IMR-90 (cell line): ENCODE data around the gene FMN1. TPM values are rescaled to one million over a fixed set of nuclear protein-coding genes. Genes with fewer than 3 reads are reported as not detected.

Source experiments
- ATAC-seq: fragments of 200-7000 bp; cut with Tn5 transposase; 2 replicates; pipeline ENCODE4 v1.9.1; 2020; ENCODE audit warnings: low read depth, mild to moderate bottlenecking, moderate library complexity
- BruUV-seq: library from RNA; stranded (reverse); fragments of 400-500 nt; replicated peaks from 2 replicates; lab custom pipeline; 2021; lab: Mats Ljungman, UMichigan
- CTCF ChIA-PET: fragments of 300-600 bp; formaldehyde crosslinking; extraction: SDS; loops from one replicate; lab custom pipeline; 2021; ENCODE audit warnings: antibody characterized with exemption; lab: Yijun Ruan, JAX
- POLR2A ChIA-PET: fragments of 300-600 bp; sonication (Branson Sonifier 250); formaldehyde crosslinking; loops from one replicate; lab custom pipeline; 2022; ENCODE audit warnings: antibody characterized with exemption; ENCODE audit not compliant: unreplicated experiment; lab: Charles Lee
- DNase-seq: peaks from one replicate; pipeline ENCODE4 v3.0.0; 2013
- H2AFZ ChIP-seq: replicated peaks from 2 replicates; pipeline ENCODE3; 2013; ENCODE audit warnings: low read length, mild to moderate bottlenecking; ENCODE audit not compliant: poor library complexity
- H2AK5ac ChIP-seq: 2 replicates; pipeline ENCODE4 v1.6.1; 2013; ENCODE audit warnings: low read depth, low read length, inconsistent platforms
- H2AK9ac ChIP-seq: replicated peaks from 2 replicates; pipeline ENCODE3; 2013; ENCODE audit warnings: mild to moderate bottlenecking, low read depth, low read length, moderate library complexity; ENCODE audit not compliant: poor library complexity
- H2BK120ac ChIP-seq: 2 replicates; pipeline ENCODE4 v1.6.1; 2013; ENCODE audit warnings: low read depth, low read length, inconsistent platforms
- H2BK15ac ChIP-seq: 3 replicates; pipeline ENCODE4 v1.6.1; 2013; ENCODE audit warnings: low read depth, low read length, inconsistent platforms
- H2BK20ac ChIP-seq: 2 replicates; pipeline ENCODE4 v1.6.1; 2013; ENCODE audit warnings: low read depth, mild to moderate bottlenecking, inconsistent platforms, low read length, moderate library complexity
- H2BK5ac ChIP-seq: 2 replicates; pipeline ENCODE4 v1.6.1; 2013; ENCODE audit warnings: mild to moderate bottlenecking, low read depth, low read length, inconsistent platforms; ENCODE audit not compliant: poor library complexity, severe bottlenecking
- H3K14ac ChIP-seq: replicated peaks from 2 replicates; pipeline ENCODE4 v1.6.1; 2013; ENCODE audit warnings: low read depth, low read length, inconsistent platforms
- H3K18ac ChIP-seq: 2 replicates; pipeline ENCODE4 v1.6.1; 2013; ENCODE audit warnings: low read depth, low read length, control low read depth
- H3K23ac ChIP-seq: 2 replicates; pipeline ENCODE4 v1.6.1; 2013; ENCODE audit warnings: low read depth, low read length, inconsistent platforms
- H3K27ac ChIP-seq: 2 replicates; pipeline ENCODE4 v1.5.1; 2013; ENCODE audit warnings: mild to moderate bottlenecking, control low read depth, low read length; ENCODE audit not compliant: insufficient read depth
- H3K27me3 ChIP-seq: 2 replicates; pipeline ENCODE4 v1.6.1; 2013; ENCODE audit warnings: low read length; ENCODE audit not compliant: control insufficient read depth, insufficient read depth
- H3K36me3 ChIP-seq: 2 replicates; pipeline ENCODE4 v1.6.1; 2013; ENCODE audit warnings: low read length, mixed read lengths; ENCODE audit not compliant: control insufficient read depth, insufficient read depth
- H3K4ac ChIP-seq: 2 replicates; pipeline ENCODE4 v1.6.1; 2013; ENCODE audit warnings: low read depth, low read length, inconsistent platforms
- H3K4me1 ChIP-seq: 2 replicates; pipeline ENCODE4 v1.6.1; 2013; ENCODE audit warnings: low read length, mixed read lengths; ENCODE audit not compliant: control insufficient read depth, insufficient read depth
- H3K4me2 ChIP-seq: 2 replicates; pipeline ENCODE4 v1.6.1; 2013; ENCODE audit warnings: low read depth, mild to moderate bottlenecking, control low read depth, low read length, moderate library complexity
- H3K4me3 ChIP-seq: 2 replicates; pipeline ENCODE4 v1.5.1; 2013; ENCODE audit warnings: low read depth, mild to moderate bottlenecking, control low read depth, low read length, moderate library complexity; ENCODE audit not compliant: insufficient read depth
- H3K56ac ChIP-seq: 2 replicates; pipeline ENCODE4 v1.6.1; 2013; ENCODE audit warnings: low read length, inconsistent platforms; ENCODE audit not compliant: insufficient read depth; ENCODE audit errors: extremely low read depth
- H3K79me1 ChIP-seq, 2 experiments: 2 replicates each; pipeline ENCODE4 v1.6.1; 2013; ENCODE audit warnings: low read length in 2 of 2, inconsistent platforms in 1 of 2, low read depth in 1 of 2
- H3K9ac ChIP-seq: 2 replicates; pipeline ENCODE4 v1.6.1; 2013; ENCODE audit warnings: low read depth, low read length, control low read depth
- H3K9me1 ChIP-seq: 2 replicates; pipeline ENCODE4 v1.6.1; 2013; ENCODE audit warnings: low read length, inconsistent platforms; ENCODE audit not compliant: insufficient read depth
- H3K9me3 ChIP-seq: 2 replicates; pipeline ENCODE4 v1.6.1; 2013; ENCODE audit warnings: low read length; ENCODE audit not compliant: control insufficient read depth, insufficient read depth
- H4K20me1 ChIP-seq: 2 replicates; pipeline ENCODE4 v1.6.1; 2013; ENCODE audit warnings: low read length, inconsistent platforms; ENCODE audit not compliant: insufficient read depth
- H4K5ac ChIP-seq: 2 replicates; pipeline ENCODE4 v1.6.1; 2013; ENCODE audit warnings: mild to moderate bottlenecking, low read depth, low read length, control low read depth
- H4K8ac ChIP-seq, 2 experiments: 2 replicates each; pipeline ENCODE4 v1.6.1; 2013; ENCODE audit warnings: low read depth in 2 of 2, low read length in 2 of 2, control low read depth in 1 of 2, inconsistent platforms in 1 of 2
- H4K91ac ChIP-seq: 2 replicates; pipeline ENCODE4 v1.6.1; 2013; ENCODE audit warnings: low read depth, low read length, inconsistent platforms; ENCODE audit not compliant: insufficient read depth
- BHLHE40 ChIP-seq: fragments of 150-350 bp; IDR thresholded peaks from 2 replicates; pipeline ENCODE4 v1.6.1; 2016; ENCODE audit warnings: mild to moderate bottlenecking, low read depth, low read length
- FOS ChIP-seq: fragments of 150-350 bp; IDR thresholded peaks from 2 replicates; pipeline ENCODE4 v1.6.1; 2016; ENCODE audit warnings: low read depth, low read length
- MXI1 ChIP-seq: IDR thresholded peaks from 2 replicates; pipeline ENCODE4 v1.6.1; 2012; ENCODE audit warnings: low read depth, mild to moderate bottlenecking, low read length, moderate library complexity, borderline replicate concordance
- RAD21 ChIP-seq: IDR thresholded peaks from 2 replicates; pipeline ENCODE4 v1.6.1; 2012; ENCODE audit warnings: low read length, improper control_type of control experiment
- RCOR1 ChIP-seq: IDR thresholded peaks from 2 replicates; pipeline ENCODE4 v1.6.1; 2012; ENCODE audit warnings: mild to moderate bottlenecking, low read length, improper control_type of control experiment; ENCODE audit not compliant: insufficient replicate concordance
- SMC3 ChIP-seq: fragments of 150-350 bp; IDR thresholded peaks from 2 replicates; pipeline ENCODE4 v1.6.1; 2016; ENCODE audit warnings: low read depth, mild to moderate bottlenecking, antibody characterized with exemption, low read length, moderate library complexity
- whole genome bisulfite sequencing, 2 experiments: methylation state at CpG; one replicate each; pipeline versions ENCODE4 v1.1.5 to v1.1.7; 2013; ENCODE audit warnings: missing lambda C conversion rate in 2 of 2; ENCODE audit not compliant: insufficient read length in 1 of 2; ENCODE audit errors: extremely low coverage in 2 of 2; 5-methylcytosine and 5-hydroxymethylcytosine counted together
- dilution Hi-C: fragments of 300-500 bp; cut with HindIII; formaldehyde crosslinking; loops from one replicate; pipeline ENCODE4 v1.14.3; 2018; ENCODE audit warnings: low sequenced_read_pairs; ENCODE audit not compliant: unreplicated experiment
- in situ Hi-C: fragments of 300-500 bp; cut with MboI; formaldehyde crosslinking; loops from 3 replicates; pipeline ENCODE4 v1.14.3; 2019; ENCODE audit warnings: low sequenced_read_pairs, inconsistent platforms, mixed read lengths
- intact Hi-C: fragments of 100-400 bp; cut with micrococcal nuclease; formaldehyde crosslinking; loops from 2 replicates; pipeline ENCODE4 v1.10.0; 2022
- polyA plus RNA-seq, 3 experiments: library from polyadenylated mRNA; depleted of rRNA; stranded (reverse); fragments of >200 nt; gene quantifications; 2 replicates each; pipeline ENCODE4 v1.2.3, GENCODE V29; 2012; ENCODE audit warnings: low replicate concordance in 1 of 3
- total RNA-seq: library from RNA; depleted of rRNA; stranded (reverse); fragments of >200 nt; gene quantifications from 2 replicates; pipeline ENCODE4 v1.2.3, GENCODE V29; 2012
- TF ChIP-seq, protein P1 (sequence below): conservative IDR thresholded peaks from 2 replicates; pipeline ENCODE4 v1.5.1; 2012; ENCODE audit warnings: mild to moderate bottlenecking, low read depth, low read length, improper control_type of control experiment
- TF ChIP-seq, protein P2 (sequence below): fragments of 150-350 bp; IDR thresholded peaks from 2 replicates; pipeline ENCODE4 v1.6.1; 2016; ENCODE audit warnings: low read depth, mild to moderate bottlenecking, low read length, moderate library complexity, borderline replicate concordance
- TF ChIP-seq, protein P3 (sequence below): fragments of 150-350 bp; IDR thresholded peaks from 2 replicates; pipeline ENCODE4 v1.6.1; 2017; ENCODE audit warnings: mild to moderate bottlenecking, antibody characterized with exemption, low read length, low read depth

Gene FMN1
- total and polyA plus RNA-seq, 2 of the 4 experiments (the other 2 are of a cell fraction) = 7.3 to 17.6 TPM

DNA sequence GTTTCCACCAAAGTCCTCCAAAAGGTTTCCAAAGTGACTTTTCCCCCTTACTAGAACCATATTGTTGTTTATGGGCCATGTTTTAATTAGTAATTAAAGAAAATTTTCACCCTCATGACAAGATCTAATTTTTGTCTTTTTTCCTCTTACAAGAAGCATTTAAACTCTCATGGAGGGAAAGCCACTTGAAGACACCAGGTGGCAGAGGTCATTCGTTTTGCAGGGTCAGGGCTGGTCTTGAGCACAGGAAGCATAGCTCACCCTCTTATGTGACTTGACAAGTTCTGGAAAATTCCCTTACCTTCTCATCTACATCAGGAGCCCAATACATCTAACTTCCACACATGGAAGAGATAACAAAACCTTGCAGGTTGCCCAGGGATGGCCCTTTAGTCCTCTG lies 313.0 kb downstream of the FMN1 start:
- Histone ChIP-seq H3K4me2 (no peak overlapping the region), H3K4me1 (peaks cover 14% of the 10 kb centered on the region), H3K79me1 (peaks cover 19 to 63% of the 10 kb centered on the region in 2 experiments), H2BK5ac (peak overlapping the region; percentile 71), H2BK120ac (peak overlapping the region; percentile 84), H2BK20ac (peak overlapping the region; percentile 32; the same call in 1 of the 2 replicates), H3K9me1 (peaks cover 22% of the 10 kb centered on the region), H2AK5ac (peak overlapping the region; percentile 64; the same call in 1 of the 2 replicates), H3K9ac (no peak overlapping the region), H3K36me3 (peaks cover 9% of the 10 kb centered on the region; the same call in 1 of the 2 replicates), H3K4me3 (no peak overlapping the region), H4K20me1 (no peaks in the 10 kb centered on the region), H3K23ac (peak overlapping the region; percentile 65), H4K8ac (peak overlapping the region in 1 of 2 experiments; percentile 61; a peak in 3 of 4 replicates), H3K27me3 (no peaks in the 10 kb centered on the region), H4K91ac (peak overlapping the region; percentile 75), H3K9me3 (no peaks in the 10 kb centered on the region), H2AFZ (no peak overlapping the region), H3K56ac (no peak overlapping the region), H3K4ac (peak overlapping the region; percentile 68), H3K14ac (peak overlapping the region; percentile 57), H2AK9ac (no peak overlapping the region), H3K27ac (peak overlapping the region; percentile 38; the same call in 1 of the 2 replicates), H3K18ac (peak overlapping the region; percentile 76), H4K5ac (peak overlapping the region; percentile 38; the same call in 1 of the 2 replicates), H2BK15ac (peak overlapping the region; percentile 94; the same call in 2 of the 3 replicates)
- ChIA-PET POLR2A (no interaction called here), CTCF (no interaction called here)
- WGBS, 2 experiments = no CpG with 5 or more reads among the region's 1 CpG
- intact Hi-C loops (no loop called here), in situ Hi-C loops (no loop called here), dilution Hi-C loops (no loop called here)
- TF ChIP-seq, protein P1, sequence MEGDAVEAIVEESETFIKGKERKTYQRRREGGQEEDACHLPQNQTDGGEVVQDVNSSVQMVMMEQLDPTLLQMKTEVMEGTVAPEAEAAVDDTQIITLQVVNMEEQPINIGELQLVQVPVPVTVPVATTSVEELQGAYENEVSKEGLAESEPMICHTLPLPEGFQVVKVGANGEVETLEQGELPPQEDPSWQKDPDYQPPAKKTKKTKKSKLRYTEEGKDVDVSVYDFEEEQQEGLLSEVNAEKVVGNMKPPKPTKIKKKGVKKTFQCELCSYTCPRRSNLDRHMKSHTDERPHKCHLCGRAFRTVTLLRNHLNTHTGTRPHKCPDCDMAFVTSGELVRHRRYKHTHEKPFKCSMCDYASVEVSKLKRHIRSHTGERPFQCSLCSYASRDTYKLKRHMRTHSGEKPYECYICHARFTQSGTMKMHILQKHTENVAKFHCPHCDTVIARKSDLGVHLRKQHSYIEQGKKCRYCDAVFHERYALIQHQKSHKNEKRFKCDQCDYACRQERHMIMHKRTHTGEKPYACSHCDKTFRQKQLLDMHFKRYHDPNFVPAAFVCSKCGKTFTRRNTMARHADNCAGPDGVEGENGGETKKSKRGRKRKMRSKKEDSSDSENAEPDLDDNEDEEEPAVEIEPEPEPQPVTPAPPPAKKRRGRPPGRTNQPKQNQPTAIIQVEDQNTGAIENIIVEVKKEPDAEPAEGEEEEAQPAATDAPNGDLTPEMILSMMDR = no peak
- no peak for TF ChIP-seq MXI1
- TF ChIP-seq RAD21 = no peak
- TF ChIP-seq, protein P2, sequence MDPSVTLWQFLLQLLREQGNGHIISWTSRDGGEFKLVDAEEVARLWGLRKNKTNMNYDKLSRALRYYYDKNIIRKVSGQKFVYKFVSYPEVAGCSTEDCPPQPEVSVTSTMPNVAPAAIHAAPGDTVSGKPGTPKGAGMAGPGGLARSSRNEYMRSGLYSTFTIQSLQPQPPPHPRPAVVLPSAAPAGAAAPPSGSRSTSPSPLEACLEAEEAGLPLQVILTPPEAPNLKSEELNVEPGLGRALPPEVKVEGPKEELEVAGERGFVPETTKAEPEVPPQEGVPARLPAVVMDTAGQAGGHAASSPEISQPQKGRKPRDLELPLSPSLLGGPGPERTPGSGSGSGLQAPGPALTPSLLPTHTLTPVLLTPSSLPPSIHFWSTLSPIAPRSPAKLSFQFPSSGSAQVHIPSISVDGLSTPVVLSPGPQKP = no peak
- no peak for TF ChIP-seq RCOR1
- TF ChIP-seq, protein P3, sequence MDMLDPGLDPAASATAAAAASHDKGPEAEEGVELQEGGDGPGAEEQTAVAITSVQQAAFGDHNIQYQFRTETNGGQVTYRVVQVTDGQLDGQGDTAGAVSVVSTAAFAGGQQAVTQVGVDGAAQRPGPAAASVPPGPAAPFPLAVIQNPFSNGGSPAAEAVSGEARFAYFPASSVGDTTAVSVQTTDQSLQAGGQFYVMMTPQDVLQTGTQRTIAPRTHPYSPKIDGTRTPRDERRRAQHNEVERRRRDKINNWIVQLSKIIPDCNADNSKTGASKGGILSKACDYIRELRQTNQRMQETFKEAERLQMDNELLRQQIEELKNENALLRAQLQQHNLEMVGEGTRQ = no peak
- TF ChIP-seq BHLHE40 = no peak
- TF ChIP-seq SMC3 = no peak
- TF ChIP-seq FOS = no peak
- no TSS peak for BruUV-seq
- ATAC-seq (no peak), DNase-seq (no peak)
